NCI-H82 treated with DMSO at 0.1 percent for 48 hours (cell line): ENCODE results near the gene ATG9B.
"Not testable (repeated sequence)": the region's sequence is repeated elsewhere in the genome, so short reads cannot be mapped to it uniquely, and the experiment has no call there.

Experiments
- DNase-seq: peaks from one replicate; lab custom pipeline; 2025; ENCODE audit not compliant: unreplicated experiment; lab: John Stamatoyannopoulos, UW

ATG9B gene

GRCh38 chr7:151038951-151039849, 14.9 kb upstream of the ATG9B start:
- no peak for DNase-seq

GRCh38 chr7:151035902-151036301, 11.6 kb upstream of the ATG9B start:
- DNase-seq, result no peak

GRCh38 chr7:151035026-151035717, 10.9 kb upstream of the ATG9B start:
- DNase-seq, result no peak

- no peak for DNase-seq
These were observed 10.2 kb upstream of the ATG9B start for GRCh38 chr7:151034312-151035025.

- DNase-seq, result no peak
These were observed 9.6 kb upstream of the ATG9B start for GRCh38 chr7:151033864-151034249.

- DNase-seq, result no peak
These were observed 8.9 kb upstream of the ATG9B start for GRCh38 chr7:151032936-151033863.

- DNase-seq, result no peak
These were observed 6.7 kb upstream of the ATG9B start for GRCh38 chr7:151031011-151031410.

GRCh38 chr7:151028948-151029501, 4.7 kb upstream of the ATG9B start:
- DNase-seq, result no peak

GRCh38 chr7:151028131-151028947, 4.0 kb upstream of the ATG9B start, which contains the start of gene ABCB8:
Gene ABCB8, plus strand, starts transcription at chr7:151028450. Its CDS starts 66 bp downstream, at chr7:151028516.
- peak; percentile 96 for DNase-seq

- not testable (repeated sequence) for DNase-seq
These were observed 3.4 kb upstream of the ATG9B start for GRCh38 chr7:151027728-151028130.

- DNase-seq, result peak; percentile 69
These were observed 2.8 kb upstream of the ATG9B start for GRCh38 chr7:151026771-151027727.

GRCh38 chr7:151025924-151026671, 1.8 kb upstream of the ATG9B start:
- no peak for DNase-seq

GRCh38 chr7:151023232-151023631, 1.1 kb downstream of the ATG9B start:
- DNase-seq, result no peak

GRCh38 chr7:151020231-151020630, 4.1 kb downstream of the ATG9B start:
- DNase-seq, result no peak

- no peak for DNase-seq
These were observed 5.2 kb downstream of the ATG9B start for GRCh38 chr7:151019130-151019447.

- DNase-seq, result no peak
These were observed 5.7 kb downstream of the ATG9B start for GRCh38 chr7:151018421-151019129.

GRCh38 chr7:151017953-151018420, 6.3 kb downstream of the ATG9B start:
- DNase-seq, result peak; percentile 23
